GM18526 (cell line): Measurements from ENCODE around the gene SLC26A11.

ENCODE experiments used
- POLR2A ChIP-seq: IDR thresholded peaks from 3 replicates; pipeline ENCODE4 v1.6.1; 2011; ENCODE audit not compliant: insufficient read length; ENCODE audit errors: extremely low read depth

SLC26A11 gene

DNA sequence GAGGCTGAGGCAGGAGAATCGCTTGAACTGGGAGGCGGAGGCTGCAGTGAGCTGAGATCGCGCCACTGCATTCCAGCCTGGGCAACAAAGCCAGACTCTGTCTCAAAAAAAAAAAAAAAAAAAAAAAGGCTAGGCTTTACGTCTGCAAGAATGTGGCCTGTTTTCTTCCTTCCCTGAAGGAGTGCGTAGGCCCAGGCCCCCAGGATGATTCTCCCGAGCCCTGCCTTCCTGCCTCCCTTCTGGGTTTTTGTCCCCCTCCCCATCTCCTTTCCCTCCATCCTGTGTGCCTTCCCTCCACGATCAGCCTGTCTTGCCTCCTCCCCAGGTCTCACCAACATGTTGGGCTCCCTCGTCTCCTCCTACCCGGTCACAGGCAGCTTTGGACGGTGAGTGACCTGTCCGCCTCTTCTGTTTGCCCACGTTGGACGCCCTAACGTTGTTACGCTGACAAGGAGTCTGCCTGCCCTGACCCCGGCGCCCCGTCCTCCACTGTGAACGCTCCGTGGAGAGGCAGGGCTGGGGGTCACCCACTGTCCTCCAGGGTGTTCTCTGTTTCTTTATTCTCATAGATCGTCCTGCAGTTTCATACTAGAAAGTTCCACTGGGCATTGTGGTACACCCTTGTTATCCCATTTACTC, 24.8 kb downstream of the SLC26A11 start:
- TF ChIP-seq POLR2A, result no peak

DNA sequence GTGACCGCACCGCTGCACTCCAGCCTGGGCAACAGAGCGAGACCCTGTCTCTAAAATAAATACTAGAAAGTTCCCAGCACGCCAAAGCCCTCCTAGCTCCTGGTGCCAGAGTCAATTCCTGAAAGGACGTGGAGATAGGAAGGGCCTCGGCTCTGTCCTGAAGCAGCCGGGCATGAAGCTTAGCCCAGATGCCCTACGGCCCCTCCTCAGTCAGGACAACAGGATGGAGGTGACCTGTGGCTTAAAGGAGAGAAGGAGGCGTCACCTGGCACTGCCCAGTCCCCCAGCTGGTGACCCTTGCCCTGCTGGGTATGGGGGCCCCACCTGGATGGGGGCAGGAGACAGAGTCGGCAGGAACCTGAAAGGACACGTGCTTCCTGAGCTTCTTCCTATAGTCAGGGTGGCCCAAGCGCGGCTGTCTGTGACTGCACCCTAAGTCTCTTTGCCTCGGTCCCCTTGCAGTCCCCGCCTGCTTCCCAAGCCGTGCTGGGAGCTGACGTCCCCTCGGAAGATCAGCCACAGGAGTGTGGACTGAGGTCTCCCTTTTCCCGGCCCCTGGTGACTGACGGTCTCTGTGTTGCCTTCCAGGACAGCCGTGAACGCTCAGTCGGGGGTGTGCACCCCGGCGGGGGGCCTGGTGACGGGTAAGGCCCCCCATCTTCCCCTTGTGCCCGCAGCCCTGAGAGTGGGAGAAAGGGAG, 25.5 kb downstream of the SLC26A11 start:
- no peak for TF ChIP-seq POLR2A

DNA sequence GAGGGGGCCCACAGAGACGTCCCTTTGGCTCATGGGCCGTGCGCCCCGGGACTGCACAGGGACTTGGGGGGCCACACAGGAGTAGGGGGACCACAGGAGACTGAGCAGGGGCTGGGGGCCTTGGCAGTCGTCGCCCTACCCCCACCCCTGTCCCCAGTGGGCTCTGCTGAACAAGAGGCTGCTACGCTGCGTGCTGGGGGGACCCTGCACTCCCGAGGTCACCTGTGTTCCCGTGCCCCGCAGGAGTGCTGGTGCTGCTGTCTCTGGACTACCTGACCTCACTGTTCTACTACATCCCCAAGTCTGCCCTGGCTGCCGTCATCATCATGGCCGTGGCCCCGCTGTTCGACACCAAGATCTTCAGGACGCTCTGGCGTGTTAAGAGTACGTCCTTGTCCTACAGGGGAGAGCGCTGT, 26.0 kb downstream of the SLC26A11 start:
- no peak for TF ChIP-seq POLR2A

DNA sequence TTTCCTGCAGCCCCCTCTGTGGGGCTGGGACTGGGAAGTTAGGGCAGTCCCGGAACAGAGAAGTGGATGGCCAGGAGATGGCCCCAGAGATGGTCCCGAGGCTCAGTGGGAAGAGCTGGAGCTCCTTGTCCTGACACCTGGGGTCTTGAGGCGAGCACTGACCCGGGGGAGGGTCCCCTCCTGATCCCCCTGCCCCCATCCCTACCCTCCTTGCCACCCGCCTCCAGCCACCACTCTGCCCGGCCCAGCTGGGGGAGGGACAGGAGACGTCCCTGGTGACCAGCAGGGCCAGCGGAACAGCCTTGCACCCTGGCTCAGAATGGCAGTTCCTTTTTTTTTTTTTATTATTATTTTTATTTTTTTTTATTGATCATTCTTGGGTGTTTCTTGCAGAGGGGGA, 26.5 kb downstream of the SLC26A11 start:
- no peak for TF ChIP-seq POLR2A

DNA sequence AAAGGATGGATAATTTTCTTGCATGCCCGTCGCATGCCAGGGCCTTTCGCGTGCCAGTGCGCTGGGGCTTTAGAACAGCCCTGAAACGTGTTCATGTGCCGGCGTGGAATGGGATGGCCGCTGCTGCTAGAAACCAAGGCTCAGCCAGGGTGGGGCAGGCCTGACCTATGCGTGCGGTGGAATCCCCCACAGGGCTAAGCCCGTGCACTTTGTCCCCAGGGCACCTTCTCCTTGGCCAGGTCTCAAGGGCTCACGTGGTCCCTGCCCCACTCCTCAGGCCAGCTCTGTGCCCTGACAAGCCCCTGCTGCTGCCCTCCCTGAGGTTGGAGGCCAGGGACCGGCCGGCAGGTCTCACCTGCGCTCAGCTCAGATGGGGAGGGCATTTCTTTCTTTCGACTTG, 27.3 kb downstream of the SLC26A11 start:
- no peak for TF ChIP-seq POLR2A

DNA sequence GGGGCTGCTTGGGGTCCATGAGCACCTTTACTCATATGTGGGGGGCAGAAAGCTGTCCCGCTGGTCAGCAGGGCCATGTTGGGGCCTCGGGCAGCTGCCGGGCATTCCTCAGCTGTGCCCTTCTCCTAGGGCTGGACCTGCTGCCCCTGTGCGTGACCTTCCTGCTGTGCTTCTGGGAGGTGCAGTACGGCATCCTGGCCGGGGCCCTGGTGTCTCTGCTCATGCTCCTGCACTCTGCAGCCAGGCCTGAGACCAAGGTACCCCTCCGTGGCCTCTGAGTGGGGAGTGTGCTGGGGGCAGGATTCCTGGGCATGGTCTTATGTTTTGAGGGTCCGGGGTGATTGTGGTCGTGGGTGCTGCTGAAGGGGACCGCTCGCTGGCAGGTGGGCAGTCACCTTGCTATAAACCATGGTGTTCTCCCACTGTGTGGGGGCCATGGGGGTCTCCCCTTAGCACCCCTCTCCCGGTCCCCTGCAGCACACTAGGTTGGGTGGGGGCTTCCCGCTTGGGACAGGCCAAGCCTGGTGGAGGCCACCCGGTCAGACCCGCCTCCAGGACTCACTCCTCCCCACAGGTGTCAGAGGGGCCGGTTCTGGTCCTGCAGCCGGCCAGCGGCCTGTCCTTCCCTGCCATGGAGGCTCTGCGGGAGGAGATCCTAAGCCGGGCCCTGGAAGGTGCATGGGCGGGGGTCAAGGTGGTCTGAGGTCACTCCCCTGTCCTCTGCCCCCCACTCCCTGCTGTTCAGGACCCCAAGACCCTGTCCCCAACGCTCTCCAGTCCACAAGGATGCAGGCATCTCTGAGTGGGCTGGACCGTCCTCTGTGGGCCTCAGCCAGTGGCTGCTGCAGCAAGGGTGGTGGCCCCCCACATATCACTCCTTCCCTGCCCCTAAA, 28.0 kb downstream of the SLC26A11 start:
- TF ChIP-seq POLR2A, result no peak

DNA sequence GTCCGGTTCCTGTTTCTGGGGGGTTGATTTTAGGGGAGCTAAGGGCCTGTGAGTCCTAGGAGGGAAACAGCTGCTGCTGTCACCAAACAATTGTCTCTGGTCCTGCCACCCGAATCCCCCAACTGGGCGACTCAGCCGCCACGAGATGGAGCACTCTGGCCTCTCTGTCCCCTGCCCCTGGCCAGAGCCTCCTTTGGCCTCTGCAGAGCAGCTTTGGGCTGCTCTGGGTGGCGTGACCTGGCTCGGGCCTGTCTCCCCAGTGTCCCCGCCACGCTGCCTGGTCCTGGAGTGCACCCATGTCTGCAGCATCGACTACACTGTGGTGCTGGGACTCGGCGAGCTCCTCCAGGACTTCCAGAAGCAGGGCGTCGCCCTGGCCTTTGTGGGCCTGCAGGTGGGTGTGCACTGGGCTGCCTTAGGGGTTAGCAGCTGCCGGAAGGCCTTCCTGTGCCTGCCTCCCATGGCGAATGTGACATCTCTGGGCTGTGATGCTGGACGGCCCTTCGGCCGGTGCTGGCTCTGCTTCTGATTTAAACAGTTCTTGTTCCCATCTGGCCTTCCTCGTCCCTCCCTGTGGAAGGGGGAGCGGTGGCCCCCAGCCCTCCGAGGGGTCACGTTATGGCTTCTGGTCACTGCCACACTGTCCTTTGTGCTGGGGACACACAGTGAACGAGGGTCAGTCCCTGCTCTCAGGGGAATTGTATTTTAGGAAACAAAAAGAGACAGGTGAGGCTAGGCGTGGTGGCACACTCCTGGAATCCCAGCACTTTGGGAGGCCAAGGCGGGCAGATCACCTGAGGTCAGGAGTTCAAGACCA, 28.9 kb downstream of the SLC26A11 start:
- no peak for TF ChIP-seq POLR2A

DNA sequence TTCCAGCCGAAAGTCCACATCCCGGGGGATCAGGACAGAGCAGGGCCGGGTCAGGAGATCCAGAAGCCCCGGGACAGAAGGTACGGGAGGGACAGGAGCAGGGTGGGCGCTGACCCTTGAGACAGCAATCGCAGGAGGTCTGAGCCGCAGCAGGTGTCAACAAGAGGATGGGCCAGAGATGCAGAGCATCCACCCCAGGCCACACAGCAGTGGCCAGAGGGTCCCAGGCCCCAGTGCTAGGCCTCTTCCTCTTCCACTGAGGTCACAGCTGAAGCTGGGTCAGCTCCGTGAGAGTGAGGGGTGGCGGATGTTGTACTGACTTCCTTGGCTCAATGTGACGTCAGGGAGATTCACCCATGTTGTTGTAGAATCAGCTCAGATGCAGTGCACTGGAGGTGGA, 31.7 kb downstream of the SLC26A11 start:
- no peak for TF ChIP-seq POLR2A

DNA sequence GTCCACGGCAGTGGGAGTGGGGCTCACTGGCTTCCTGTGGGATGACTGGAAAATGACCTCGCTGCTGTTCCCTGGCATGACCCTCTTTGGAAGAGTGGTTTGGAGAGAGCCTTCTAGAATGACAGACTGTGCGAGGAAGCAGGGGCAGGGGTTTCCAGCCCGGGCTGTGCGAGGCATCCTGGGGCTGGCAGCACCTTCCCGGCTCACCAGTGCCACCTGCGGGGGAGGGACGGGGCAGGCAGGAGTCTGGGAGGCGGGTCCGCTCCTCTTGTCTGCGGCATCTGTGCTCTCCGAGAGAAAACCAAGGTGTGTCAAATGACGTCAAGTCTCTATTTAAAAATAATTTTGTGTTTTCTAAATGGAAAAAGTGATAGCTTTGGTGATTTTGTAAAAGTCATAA, 32.6 kb downstream of the SLC26A11 start:
- no peak for TF ChIP-seq POLR2A

DNA sequence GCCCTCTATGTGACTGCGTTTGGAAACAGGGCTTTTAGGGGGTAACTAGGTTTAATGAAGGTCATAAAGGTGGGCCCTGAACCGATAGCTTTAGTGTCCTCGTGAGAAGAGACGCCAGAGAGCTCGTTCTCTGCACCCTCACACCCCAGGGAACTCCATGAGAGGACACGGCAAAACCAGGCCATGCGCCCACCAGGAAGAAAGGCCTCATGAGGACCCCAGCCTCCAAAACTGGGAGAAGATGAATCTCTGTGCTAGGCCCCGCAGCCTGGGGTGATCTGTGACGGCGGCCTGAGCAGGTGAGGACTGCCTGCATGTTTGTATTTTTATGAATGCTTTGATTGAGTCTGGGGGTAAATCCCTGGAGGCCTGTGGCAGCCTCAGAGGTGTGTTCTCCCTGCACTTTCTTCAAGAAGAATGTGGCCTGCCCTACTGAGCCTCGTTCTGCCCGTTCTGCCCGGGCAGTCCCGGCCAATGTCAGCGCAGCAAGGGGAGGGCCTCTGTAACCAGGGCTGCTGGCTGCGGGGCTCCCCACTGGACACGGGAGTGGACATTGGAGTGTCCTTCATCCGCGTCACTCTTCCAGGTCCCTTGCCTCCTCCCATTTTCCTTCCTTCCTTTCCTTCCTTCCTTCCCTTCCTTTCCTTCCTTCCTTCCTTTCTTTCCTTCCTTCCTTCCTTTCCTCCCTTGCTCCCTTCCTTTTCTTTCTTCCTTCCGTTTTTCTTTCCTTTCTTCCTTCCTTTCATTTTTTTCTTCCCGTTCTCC, 33.6 kb downstream of the SLC26A11 start:
- TF ChIP-seq POLR2A, result no peak

DNA sequence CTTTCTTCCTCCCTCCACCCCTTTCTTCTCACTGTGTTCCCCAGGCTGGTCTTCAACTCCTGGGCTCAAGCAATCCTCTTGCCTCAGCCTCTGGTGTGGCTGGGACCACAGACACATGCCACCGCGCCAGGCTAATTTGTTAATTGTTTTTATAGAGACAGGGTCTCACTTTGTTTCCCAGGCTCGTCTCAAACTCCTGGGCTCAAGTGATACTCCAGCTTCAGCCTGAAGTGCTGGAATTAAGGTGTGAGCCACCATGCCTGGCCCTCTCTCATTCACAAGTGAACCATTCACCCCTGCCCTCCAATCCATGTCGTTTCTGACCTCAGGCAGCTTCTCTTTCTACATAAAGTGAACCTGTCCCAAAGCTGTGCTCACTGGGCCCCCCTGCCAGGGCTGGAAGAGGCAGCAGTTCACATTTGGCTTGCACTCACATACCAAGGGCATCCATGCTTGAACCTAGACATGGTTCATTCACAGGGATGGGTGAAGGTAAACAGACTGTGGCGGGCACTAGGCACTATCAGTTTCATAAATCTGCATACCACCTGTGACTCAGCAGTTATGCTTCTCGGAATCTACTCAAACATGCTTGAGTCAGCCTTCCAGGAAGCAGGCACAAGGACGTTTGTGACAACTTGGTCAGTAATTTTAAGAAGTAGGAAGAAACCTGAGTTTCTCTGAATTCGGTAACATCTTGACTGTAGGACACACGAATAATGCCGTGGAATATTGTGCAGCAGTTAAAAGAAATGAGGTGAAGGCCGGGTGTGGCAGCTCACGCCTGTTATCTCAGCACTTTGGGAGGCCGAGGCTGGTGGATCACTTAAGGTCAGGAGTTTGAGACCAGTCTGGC, 34.4 kb downstream of the SLC26A11 start:
- no peak for TF ChIP-seq POLR2A

DNA sequence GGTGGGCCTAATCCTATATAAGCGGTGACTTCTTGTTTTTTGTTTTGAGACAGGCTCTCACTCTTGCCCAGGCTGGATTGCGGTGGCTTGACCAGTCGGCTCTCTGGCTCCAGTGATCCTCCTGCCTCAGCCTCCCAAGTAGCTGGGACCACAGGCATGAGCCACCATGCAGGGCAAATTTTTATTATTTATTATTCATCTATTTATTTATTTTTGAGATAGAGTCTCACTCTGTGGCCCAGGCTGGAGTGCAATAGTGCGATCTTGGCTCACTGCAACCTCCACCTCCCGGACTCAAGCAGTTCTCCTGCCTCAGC, 35.8 kb downstream of the SLC26A11 start:
- no peak for TF ChIP-seq POLR2A

DNA sequence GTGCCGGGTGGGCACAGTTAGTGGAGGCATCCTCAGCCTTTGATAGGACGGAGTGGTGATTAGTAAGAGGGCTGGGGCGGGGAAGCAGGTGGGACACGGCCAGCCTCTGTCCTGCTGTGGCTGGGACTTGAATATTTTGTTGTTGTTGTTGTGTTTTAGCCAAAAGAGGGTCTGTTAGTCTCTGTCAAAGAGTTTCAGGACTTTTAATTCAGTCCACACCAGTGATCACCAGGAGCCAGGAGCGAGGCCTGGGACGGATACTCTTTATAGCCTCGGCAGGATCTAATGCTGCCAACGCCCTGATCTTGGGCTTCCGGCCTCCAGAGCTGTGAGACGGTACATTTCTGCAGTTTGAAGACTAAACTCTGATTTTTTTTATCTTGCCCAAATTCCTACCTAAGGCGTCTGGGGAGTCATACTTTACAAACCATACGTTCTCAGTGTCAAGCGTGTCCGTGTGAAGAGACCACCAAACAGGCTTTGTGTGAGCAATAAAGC, 37.5 kb downstream of the SLC26A11 start:
- TF ChIP-seq POLR2A, result no peak

DNA sequence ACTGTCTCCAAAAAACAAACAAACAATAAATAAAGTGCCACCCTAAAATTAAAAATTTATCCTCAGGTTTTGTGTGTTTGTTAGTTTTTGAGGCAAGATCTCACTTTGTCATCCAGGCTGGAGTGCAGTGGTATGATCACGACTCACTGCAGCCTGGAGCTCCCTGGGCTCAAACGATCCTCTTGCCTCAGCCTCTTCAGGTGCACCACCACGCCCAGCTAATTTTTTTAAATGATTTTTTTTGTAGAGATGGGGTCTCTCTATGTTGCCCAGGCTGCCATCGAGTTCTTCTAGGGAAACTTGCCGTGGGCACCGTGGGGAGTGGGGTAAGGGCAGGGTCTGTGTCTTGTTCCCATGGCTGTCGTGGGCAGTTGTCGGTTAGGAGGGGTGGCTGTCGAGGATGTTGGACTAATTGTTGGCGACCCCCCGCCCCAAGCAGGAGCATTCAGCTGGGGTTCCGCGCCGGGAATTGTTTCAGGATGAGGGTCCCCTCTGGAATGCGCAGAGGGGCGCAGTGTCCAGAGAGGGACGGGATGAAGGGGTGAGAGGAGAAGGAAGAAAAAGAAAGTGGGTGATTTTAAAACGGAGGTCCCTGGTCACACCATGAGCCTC, 39.3 kb downstream of the SLC26A11 start:
- no peak for TF ChIP-seq POLR2A
